ENCODE data around the gene ZNF23. TPM values are rescaled to one million over a fixed set of nuclear protein-coding genes. Genes with fewer than 3 reads are reported as not detected.

ZNF23 gene
- total RNA-seq, 1 experiment from 2014 or later: 11.6 TPM

DNA sequence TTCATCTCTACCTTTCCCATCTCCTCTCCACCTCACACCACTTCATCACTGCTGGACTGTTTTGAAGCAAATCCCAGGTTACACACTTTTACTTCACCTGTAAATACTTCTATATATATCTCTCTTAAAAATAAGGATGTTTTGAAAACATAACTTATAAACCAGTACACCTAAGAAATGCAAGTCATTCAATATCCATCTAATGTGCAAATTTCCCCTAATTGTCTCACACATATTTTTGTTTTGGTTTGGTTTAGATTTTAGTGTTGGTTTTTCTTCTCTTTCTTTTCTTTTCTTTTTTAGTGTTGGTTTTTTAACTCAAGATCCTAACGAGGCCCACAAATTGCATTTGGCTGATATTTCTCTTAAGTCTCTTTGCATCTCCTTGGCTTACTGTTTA lies 45.0 kb upstream of the ZNF23 start:
- H3K4me3 Mint-ChIP-seq: no peak overlapping the region
- H3K4me1 Mint-ChIP-seq: no peaks in the 10 kb centered on the region
- ChIA-PET POLR2A (no interaction called here), CTCF (interaction anchor here (1.0 to 1.1 kb wide), 2 partner anchors 13 to 35 kb away, joined by 3 read pairs; no protein-coding TSS in a partner anchor)
- ATAC-seq: no peak
- peaks cover 31% of the 10 kb centered on the region for H3K27me3 Mint-ChIP-seq (ENCODE audit: low read depth)
- peaks cover 24% of the 10 kb centered on the region for H3K9me3 Mint-ChIP-seq
- no peak overlapping the region for H3K27ac Mint-ChIP-seq
- no peak for DNase-seq (ENCODE audit: low spot score)
- H3K36me3 Mint-ChIP-seq: peaks cover 7% of the 10 kb centered on the region; the same call in 1 of the 2 replicates
- TF ChIP-seq, protein P1, sequence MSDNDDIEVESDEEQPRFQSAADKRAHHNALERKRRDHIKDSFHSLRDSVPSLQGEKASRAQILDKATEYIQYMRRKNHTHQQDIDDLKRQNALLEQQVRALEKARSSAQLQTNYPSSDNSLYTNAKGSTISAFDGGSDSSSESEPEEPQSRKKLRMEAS (CRISPR knock-in tag; IDR thresholded peaks at IDR 0.05): no peak
- TF ChIP-seq MYBL2 (CRISPR knock-in tag; IDR thresholded peaks at IDR 0.05): no peak
- no peak for TF ChIP-seq ZNF416 (CRISPR knock-in tag; IDR thresholded peaks at IDR 0.05)
- no peak for TF ChIP-seq ESRRA (CRISPR knock-in tag; IDR thresholded peaks at IDR 0.05; ENCODE audit: borderline replicate concordance)
- TF ChIP-seq KAT7 (CRISPR knock-in tag; IDR thresholded peaks at IDR 0.05; ENCODE audit: borderline replicate concordance): no peak
- no peak for TF ChIP-seq FOXP1 (CRISPR knock-in tag; IDR thresholded peaks at IDR 0.05; ENCODE audit: borderline replicate concordance)
- no peak for TF ChIP-seq NFATC4 (CRISPR knock-in tag; IDR thresholded peaks at IDR 0.05)
- TF ChIP-seq, protein P2, sequence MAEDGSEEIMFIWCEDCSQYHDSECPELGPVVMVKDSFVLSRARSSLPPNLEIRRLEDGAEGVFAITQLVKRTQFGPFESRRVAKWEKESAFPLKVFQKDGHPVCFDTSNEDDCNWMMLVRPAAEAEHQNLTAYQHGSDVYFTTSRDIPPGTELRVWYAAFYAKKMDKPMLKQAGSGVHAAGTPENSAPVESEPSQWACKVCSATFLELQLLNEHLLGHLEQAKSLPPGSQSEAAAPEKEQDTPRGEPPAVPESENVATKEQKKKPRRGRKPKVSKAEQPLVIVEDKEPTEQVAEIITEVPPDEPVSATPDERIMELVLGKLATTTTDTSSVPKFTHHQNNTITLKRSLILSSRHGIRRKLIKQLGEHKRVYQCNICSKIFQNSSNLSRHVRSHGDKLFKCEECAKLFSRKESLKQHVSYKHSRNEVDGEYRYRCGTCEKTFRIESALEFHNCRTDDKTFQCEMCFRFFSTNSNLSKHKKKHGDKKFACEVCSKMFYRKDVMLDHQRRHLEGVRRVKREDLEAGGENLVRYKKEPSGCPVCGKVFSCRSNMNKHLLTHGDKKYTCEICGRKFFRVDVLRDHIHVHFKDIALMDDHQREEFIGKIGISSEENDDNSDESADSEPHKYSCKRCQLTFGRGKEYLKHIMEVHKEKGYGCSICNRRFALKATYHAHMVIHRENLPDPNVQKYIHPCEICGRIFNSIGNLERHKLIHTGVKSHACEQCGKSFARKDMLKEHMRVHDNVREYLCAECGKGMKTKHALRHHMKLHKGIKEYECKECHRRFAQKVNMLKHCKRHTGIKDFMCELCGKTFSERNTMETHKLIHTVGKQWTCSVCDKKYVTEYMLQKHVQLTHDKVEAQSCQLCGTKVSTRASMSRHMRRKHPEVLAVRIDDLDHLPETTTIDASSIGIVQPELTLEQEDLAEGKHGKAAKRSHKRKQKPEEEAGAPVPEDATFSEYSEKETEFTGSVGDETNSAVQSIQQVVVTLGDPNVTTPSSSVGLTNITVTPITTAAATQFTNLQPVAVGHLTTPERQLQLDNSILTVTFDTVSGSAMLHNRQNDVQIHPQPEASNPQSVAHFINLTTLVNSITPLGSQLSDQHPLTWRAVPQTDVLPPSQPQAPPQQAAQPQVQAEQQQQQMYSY (CRISPR knock-in tag; IDR thresholded peaks at IDR 0.05): no peak
- no peak for TF ChIP-seq CREM (CRISPR knock-in tag; IDR thresholded peaks at IDR 0.05)
- no peak for TF ChIP-seq FOXJ3 (CRISPR knock-in tag; IDR thresholded peaks at IDR 0.05; ENCODE audit: borderline replicate concordance)
- TF ChIP-seq, protein P3, sequence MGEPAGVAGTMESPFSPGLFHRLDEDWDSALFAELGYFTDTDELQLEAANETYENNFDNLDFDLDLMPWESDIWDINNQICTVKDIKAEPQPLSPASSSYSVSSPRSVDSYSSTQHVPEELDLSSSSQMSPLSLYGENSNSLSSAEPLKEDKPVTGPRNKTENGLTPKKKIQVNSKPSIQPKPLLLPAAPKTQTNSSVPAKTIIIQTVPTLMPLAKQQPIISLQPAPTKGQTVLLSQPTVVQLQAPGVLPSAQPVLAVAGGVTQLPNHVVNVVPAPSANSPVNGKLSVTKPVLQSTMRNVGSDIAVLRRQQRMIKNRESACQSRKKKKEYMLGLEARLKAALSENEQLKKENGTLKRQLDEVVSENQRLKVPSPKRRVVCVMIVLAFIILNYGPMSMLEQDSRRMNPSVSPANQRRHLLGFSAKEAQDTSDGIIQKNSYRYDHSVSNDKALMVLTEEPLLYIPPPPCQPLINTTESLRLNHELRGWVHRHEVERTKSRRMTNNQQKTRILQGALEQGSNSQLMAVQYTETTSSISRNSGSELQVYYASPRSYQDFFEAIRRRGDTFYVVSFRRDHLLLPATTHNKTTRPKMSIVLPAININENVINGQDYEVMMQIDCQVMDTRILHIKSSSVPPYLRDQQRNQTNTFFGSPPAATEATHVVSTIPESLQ (CRISPR knock-in tag; IDR thresholded peaks at IDR 0.05): no peak
- TF ChIP-seq, protein P4, sequence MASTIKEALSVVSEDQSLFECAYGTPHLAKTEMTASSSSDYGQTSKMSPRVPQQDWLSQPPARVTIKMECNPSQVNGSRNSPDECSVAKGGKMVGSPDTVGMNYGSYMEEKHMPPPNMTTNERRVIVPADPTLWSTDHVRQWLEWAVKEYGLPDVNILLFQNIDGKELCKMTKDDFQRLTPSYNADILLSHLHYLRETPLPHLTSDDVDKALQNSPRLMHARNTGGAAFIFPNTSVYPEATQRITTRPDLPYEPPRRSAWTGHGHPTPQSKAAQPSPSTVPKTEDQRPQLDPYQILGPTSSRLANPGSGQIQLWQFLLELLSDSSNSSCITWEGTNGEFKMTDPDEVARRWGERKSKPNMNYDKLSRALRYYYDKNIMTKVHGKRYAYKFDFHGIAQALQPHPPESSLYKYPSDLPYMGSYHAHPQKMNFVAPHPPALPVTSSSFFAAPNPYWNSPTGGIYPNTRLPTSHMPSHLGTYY (CRISPR knock-in tag; IDR thresholded peaks at IDR 0.05): no peak
- TF ChIP-seq OVOL2 (CRISPR knock-in tag; IDR thresholded peaks at IDR 0.05; ENCODE audit: borderline replicate concordance): no peak
- TF ChIP-seq ETV6 (CRISPR knock-in tag; IDR thresholded peaks at IDR 0.05): no peak
- TF ChIP-seq, protein P5, sequence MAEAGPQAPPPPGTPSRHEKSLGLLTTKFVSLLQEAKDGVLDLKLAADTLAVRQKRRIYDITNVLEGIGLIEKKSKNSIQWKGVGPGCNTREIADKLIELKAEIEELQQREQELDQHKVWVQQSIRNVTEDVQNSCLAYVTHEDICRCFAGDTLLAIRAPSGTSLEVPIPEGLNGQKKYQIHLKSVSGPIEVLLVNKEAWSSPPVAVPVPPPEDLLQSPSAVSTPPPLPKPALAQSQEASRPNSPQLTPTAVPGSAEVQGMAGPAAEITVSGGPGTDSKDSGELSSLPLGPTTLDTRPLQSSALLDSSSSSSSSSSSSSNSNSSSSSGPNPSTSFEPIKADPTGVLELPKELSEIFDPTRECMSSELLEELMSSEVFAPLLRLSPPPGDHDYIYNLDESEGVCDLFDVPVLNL (CRISPR knock-in tag; IDR thresholded peaks at IDR 0.05; ENCODE audit: borderline replicate concordance, low read depth): no peak
- TF ChIP-seq GRHL2 (CRISPR knock-in tag; IDR thresholded peaks at IDR 0.05; ENCODE audit: insufficient replicate concordance, severe bottlenecking): no peak
- no peak for TF ChIP-seq ZNF121 (CRISPR knock-in tag; IDR thresholded peaks at IDR 0.05)

DNA sequence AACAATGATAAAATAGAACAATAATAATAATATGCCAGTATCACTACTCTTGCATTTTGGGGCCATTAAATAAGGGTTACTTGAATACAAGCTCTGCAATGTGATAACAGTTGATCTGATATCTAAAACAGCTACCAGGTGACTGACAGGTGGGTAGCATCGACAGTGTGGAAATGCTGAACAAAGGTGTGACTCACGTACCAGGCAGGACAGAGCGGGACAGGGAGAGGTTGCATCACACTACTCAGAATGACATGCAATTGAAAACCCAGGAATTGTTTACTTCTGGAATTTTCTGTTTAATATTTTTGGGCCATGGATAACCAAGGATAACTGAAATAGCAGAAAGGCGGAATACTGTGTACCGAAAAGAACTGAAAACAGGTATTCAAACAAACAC lies 42.9 kb upstream of the ZNF23 start:
- Mint-ChIP-seq H3K36me3 (no peaks in the 10 kb centered on the region), H3K27me3 (ENCODE audit: low read depth) (peaks cover 14% of the 10 kb centered on the region), H3K4me1 (no peaks in the 10 kb centered on the region), H3K9me3 (peaks cover 9% of the 10 kb centered on the region; the same call in 1 of the 2 replicates), H3K27ac (no peak overlapping the region), H3K4me3 (no peak overlapping the region)
- ATAC-seq (no peak), DNase-seq (ENCODE audit: low spot score) (no peak)
- ChIA-PET CTCF (no interaction called here), POLR2A (no interaction called here)
- no peak for TF ChIP-seq GABPB1 (CRISPR knock-in tag; IDR thresholded peaks at IDR 0.05)
- no peak for TF ChIP-seq ZNF138 (CRISPR knock-in tag; conservative IDR thresholded peaks at IDR 0.05)
- TF ChIP-seq PRRX2 (CRISPR knock-in tag; IDR thresholded peaks at IDR 0.05): no peak
- TF ChIP-seq, protein P6, sequence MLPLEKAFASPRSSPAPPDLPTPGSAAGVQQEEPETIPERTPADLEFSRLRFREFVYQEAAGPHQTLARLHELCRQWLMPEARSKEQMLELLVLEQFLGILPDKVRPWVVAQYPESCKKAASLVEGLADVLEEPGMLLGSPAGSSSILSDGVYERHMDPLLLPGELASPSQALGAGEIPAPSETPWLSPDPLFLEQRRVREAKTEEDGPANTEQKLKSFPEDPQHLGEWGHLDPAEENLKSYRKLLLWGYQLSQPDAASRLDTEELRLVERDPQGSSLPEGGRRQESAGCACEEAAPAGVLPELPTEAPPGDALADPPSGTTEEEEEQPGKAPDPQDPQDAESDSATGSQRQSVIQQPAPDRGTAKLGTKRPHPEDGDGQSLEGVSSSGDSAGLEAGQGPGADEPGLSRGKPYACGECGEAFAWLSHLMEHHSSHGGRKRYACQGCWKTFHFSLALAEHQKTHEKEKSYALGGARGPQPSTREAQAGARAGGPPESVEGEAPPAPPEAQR (CRISPR knock-in tag; IDR thresholded peaks at IDR 0.05): no peak
- no peak for TF ChIP-seq FOXJ3 (CRISPR knock-in tag; IDR thresholded peaks at IDR 0.05; ENCODE audit: borderline replicate concordance)
- TF ChIP-seq, protein P7, sequence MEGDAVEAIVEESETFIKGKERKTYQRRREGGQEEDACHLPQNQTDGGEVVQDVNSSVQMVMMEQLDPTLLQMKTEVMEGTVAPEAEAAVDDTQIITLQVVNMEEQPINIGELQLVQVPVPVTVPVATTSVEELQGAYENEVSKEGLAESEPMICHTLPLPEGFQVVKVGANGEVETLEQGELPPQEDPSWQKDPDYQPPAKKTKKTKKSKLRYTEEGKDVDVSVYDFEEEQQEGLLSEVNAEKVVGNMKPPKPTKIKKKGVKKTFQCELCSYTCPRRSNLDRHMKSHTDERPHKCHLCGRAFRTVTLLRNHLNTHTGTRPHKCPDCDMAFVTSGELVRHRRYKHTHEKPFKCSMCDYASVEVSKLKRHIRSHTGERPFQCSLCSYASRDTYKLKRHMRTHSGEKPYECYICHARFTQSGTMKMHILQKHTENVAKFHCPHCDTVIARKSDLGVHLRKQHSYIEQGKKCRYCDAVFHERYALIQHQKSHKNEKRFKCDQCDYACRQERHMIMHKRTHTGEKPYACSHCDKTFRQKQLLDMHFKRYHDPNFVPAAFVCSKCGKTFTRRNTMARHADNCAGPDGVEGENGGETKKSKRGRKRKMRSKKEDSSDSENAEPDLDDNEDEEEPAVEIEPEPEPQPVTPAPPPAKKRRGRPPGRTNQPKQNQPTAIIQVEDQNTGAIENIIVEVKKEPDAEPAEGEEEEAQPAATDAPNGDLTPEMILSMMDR (IDR thresholded peaks at IDR 0.05): no peak
